NCI-H345 (cell line): ENCODE measurements around the gene ZBTB17.
"Not testable (repeated sequence)": the region's sequence is repeated elsewhere in the genome, so short reads cannot be mapped to it uniquely, and the experiment has no call there.

Experiments used
- DNase-seq: peaks from one replicate; lab custom pipeline; 2025; lab: John Stamatoyannopoulos, UW

Gene ZBTB17

DNA sequence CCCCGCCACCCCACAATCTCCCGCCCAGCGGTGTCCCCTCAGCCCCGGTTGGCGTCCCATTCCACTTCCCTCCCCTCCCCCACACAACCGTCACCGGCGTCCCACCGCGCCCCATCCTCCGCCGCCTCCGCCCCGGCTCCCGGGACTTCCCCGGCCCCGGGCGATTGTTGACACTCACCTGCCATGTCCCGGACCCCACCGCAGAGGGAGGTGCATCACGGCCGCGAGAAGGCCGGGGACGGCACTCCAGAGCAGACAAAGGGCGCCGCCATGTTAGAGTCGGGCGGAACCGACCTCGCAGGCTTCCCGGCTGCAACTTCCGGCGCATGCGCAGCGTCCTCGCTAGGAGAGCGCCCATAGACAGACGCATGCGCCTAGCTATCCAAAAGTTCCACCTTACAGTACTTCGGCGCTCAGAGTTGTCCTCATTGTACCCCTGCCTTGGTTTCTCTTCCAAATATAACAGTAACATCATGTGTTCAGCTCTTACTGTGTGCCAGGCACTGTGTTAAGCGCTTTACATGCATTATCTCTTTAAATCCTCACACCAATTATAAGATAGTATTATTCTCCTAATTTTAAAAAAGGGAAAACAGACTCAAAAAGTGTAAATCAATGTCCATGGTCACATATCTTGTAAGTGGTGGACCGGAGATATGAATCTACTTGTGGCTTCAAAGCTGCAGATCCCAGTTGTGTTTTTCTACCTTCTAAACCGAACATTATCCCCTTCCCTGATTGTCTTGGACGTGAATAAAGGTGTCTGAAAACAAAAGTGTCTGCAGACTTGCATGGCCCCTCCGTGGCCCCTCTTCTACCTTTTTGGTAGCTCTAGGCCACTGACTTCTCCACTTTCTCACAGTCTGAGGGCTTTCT, at the start of gene ZBTB17:
Gene ZBTB17 (minus strand): TSS at position 297 of the 876 bp plus-strand sequence. CDS start 27,606 bp downstream, outside the sequence.
- DNase-seq = peak; percentile 96

- no peak for DNase-seq
Measured at GRCh38 chr1:16023050-16023653, 47.3 kb upstream of the ZBTB17 start.

DNA sequence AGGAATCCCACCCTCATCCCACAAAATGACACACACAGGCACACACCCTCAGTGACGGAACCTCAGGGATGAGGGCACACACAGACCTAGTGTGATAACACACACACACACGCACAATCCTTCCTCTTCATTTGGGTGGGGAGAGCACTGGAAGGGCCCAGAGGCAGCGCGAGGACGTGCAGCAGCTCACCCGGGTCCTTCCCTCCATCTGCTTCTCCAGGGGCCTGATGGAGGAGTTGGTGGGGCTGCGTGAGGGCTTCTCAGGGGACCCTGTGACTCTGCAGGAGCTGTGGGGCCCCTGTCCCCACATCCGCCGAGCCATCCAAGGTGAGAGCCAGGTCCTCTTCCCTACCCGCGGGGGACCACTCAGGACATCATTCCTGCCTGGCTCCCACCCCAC, 46.5 kb upstream of the ZBTB17 start:
- no peak for DNase-seq

GRCh38 chr1:16021681-16022080, 45.8 kb upstream of the ZBTB17 start, which contains the start of gene CLCNKA:
CLCNKA (plus strand) TSS chr1:16022036; CDS start chr1:16022620, 584 bp downstream.
- no peak for DNase-seq

DNA sequence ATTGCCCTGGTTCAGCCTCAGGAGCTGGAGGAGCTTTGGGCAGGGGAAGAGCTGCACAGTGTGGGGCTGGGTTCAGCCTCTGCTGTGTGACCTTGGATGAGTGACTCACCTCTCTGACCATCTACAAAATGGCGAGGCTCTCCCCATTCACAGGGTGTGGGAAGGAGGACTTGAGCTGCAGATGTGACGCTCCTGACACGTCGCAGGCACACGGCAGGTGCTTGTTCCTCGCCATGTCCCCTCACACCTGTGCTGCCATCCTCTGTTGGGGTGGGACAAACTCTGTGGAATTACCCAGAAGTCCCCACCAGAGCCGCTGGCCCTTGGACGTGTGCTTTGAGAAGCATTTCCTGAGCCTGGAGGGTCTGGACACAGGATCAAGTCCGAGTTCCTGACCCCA, 45.0 kb upstream of the ZBTB17 start:
- not testable (repeated sequence) for DNase-seq

- DNase-seq = no peak
Measured at GRCh38 chr1:16020325-16020724, 44.4 kb upstream of the ZBTB17 start.

GRCh38 chr1:16019644-16020277, 43.9 kb upstream of the ZBTB17 start:
- DNase-seq = no peak

DNA sequence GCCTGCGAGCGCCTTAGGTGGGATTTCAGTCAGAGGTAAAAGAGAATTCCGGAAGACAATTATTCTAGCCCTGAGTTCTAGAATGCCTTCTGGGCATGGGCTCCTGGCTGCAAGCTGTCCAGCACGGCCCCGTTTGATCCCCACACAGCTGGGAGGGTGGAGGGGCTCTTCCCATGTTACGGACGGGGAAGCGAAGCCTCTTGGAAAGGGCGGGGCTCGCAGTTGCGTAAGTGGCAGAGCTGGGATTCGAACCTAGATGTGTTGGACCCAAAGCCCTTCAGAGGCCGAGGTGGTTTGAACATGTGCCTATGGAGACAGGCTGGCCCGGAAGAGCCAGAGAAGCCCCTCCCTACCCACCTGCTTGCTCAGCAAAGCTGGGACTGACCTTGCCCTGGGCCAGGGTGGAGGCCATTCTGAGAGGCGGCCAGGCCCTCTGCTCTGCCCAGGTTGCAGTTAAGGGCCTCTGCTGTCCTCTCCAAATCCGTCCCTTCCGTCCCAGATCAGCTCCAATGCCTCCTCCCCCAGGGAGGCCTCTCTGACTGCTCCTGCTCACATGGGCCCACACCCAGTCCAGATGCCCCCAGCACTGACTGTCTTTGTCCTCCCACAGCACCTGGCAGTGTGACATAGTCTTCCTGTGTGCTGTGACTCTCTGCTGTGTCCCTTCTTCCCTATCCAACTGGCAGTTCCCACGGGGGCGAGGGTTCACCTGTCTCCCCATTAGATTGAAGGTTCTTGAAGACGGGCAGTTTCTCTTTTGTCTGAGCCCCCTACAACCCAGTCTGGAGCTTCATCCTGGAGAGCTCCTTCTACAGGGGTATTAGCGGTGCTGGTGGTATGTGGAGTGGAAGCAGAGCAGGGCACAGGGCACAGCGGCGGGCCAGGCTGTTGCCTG, 43.1 kb upstream of the ZBTB17 start:
- DNase-seq = no peak

GRCh38 chr1:16018308-16018707, 42.4 kb upstream of the ZBTB17 start:
- no peak for DNase-seq

GRCh38 chr1:16017461-16018303, 41.8 kb upstream of the ZBTB17 start, which contains the start of gene HSPB7:
HSPB7 (minus strand) TSS chr1:16018043; CDS start chr1:16017963, 80 bp downstream.
- DNase-seq = no peak

DNA sequence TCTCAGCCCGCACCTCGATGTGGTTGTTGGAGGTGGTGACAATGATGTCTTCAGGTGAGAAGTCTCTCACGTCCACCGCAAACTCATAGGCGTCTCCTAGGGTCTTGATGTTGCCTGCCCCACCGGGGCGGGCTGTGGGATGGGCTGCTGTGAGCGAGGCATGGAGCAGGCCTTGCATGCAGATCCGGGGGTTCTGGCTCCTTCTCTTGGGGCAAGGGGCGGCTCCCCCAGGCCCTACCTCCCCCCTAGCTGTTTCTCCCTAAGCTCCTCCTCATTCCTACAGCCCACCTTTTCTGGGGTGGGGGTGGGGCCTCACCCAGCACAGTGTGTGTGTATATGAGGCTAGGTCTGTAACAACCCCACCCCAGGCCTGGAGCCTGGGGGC, 41.2 kb upstream of the ZBTB17 start:
- no peak for DNase-seq

DNA sequence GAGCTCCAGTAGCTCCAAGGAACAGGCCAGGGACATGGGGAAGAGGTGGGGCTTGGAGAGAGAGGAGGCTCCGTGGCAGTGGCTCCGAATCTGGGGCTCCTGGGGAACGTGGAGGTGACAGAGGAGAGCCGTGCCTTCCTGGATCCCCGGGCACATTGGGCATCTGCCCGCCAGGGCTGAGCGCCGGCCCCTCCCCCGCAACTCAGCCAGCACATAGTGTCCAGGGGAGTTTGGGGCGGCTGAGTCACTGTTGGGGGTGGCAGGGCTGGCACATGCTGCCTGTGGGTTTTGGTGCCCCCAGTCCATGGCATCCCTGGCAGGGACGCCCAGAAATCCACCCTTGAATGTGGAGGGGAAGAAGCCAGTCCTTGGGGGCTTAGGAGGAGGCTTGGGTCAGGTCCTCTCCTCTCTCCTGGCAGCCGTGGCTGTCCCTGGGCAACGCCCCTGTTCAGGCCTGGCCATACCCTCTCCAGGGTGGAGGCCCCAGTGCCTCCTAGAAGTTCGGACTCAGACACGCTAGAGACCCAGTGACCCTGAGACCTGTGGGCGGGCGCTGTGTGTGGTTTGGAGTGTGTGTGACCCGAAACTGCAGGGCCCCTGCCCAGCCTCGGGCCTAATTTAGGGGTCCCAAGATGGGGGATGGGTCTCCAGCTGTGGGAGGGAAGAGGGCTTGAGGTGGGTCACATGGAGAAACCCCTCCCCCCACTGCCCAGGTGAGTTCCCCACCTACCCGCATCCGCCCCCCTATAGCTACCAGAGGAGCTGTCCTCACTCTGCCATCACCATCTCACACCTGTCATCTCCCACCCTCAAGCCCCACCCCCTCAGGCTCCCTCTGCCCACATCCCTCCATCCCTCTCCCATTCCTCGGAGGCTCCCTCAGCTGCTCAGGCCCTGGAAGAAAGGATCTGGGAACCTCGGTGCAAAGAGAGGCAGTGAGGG, 40.3 kb upstream of the ZBTB17 start:
- no peak for DNase-seq

GRCh38 chr1:16015491-16015890, 39.6 kb upstream of the ZBTB17 start:
- DNase-seq = no peak

GRCh38 chr1:16014509-16015482, 38.9 kb upstream of the ZBTB17 start:
- no peak for DNase-seq

GRCh38 chr1:16013908-16014258, 38.0 kb upstream of the ZBTB17 start:
- no peak for DNase-seq

DNA sequence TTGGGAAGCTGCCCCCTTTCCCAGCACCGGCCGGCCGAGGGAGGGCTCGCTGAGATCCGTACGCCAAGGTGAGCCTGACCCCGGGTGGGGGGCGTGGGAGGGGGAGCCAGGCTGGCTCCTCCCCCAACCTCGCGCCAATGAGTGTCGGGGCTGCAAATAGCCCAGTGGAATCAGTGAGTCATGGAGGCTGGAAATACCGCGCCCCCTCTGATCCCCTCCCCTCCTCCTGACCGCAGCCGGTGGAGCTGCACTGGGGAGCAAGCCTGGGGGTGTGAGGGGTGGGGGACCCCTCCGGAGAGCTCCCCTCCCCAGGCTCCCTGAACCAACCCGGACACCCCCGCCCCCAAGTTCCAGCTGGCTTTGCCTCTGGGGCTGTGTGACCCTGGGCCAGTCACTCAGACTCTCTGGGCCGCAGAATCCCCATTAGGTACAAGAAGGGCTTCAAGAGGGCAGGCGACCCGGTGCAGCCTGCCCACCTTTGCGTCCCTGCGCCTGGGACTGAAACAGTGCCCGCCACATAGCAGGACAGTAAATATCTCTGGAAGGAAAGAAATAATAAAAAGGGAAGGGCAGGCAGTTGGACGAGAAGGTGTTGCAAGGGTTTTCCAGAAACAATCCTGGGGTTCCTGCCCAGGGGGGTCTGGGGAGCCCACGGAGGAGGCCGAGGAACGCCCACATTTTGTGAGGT, 37.5 kb upstream of the ZBTB17 start:
- DNase-seq = no peak

GRCh38 chr1:16012590-16013219, 36.8 kb upstream of the ZBTB17 start:
- peak; percentile 41 for DNase-seq
